SK-N-SH (cell line): ENCODE data around the gene MRNIP. TPM values are rescaled to one million over a fixed set of nuclear protein-coding genes. Genes with fewer than 3 reads are reported as not detected.

ENCODE experiments used
- CTCF ChIA-PET: fragments of 300-600, 350-600 bp; formaldehyde crosslinking; extraction: SDS; loops from one replicate; lab custom pipeline; 2021; lab: Yijun Ruan, JAX
- POLR2A ChIA-PET: fragments of 350-600 bp; sonication (Branson Sonifier 250); formaldehyde crosslinking; extraction: SDS; loops from one replicate; lab custom pipeline; 2020; ENCODE audit warnings: antibody characterized with exemption, inconsistent platforms; lab: Yijun Ruan, JAX
- DNase-seq: peaks from one replicate; pipeline ENCODE4 v3.0.0; 2012
- H2AFZ ChIP-seq: fragments of 200-600 bp; sonication (generic); 2 replicates; pipeline ENCODE4 v1.8.1; 2016; ENCODE audit warnings: antibody characterized with exemption, mild to moderate bottlenecking, low read depth
- H3F3A ChIP-seq: fragments of 200-600 bp; sonication (generic); replicated peaks from 2 replicates; pipeline ENCODE3; 2016; ENCODE audit warnings: antibody characterized with exemption, mild to moderate bottlenecking; ENCODE audit not compliant: insufficient read depth
- H3K27ac ChIP-seq, 2 experiments: fragments of 200-500 bp in 1 of 2; fragments of 200-600 bp in 1 of 2; sonication (Bioruptor generic) in 1 of 2; sonication (generic), shearing (Covaris generic) in 1 of 2; 2 replicates each; pipeline versions ENCODE4 v1.5.1 to v1.6.1; 2014 to 2016; ENCODE audit warnings: low read depth in 2 of 2, inconsistent platforms in 1 of 2, low read length in 1 of 2, mild to moderate bottlenecking in 1 of 2, mixed read lengths in 1 of 2
- H3K27me3 ChIP-seq: fragments of 200-600 bp; sonication (generic), shearing (Covaris generic); 2 replicates; pipeline ENCODE4 v1.6.1; 2016; ENCODE audit warnings: mixed run types; ENCODE audit not compliant: insufficient read depth
- H3K36me3 ChIP-seq, 2 experiments: fragments of 200-500 bp in 1 of 2; fragments of 200-600 bp in 1 of 2; sonication (Bioruptor generic) in 1 of 2; sonication (generic) in 1 of 2; replicated peaks in 1 of 2; 2 replicates each; pipeline versions ENCODE3 to v1.5.1; 2014 to 2016; ENCODE audit warnings: low read length in 1 of 2, mild to moderate bottlenecking in 1 of 2; ENCODE audit not compliant: insufficient read depth in 2 of 2, control insufficient read depth in 1 of 2
- H3K4me1 ChIP-seq, 2 experiments: fragments of 200-500 bp in 1 of 2; fragments of 200-600 bp in 1 of 2; sonication (Bioruptor generic) in 1 of 2; sonication (generic), shearing (Covaris generic) in 1 of 2; 2 replicates each; pipeline versions ENCODE4 v1.5.1 to v1.6.1; 2014 to 2016; ENCODE audit warnings: low read depth in 1 of 2, low read length in 1 of 2, mixed run types in 1 of 2; ENCODE audit not compliant: insufficient read depth in 2 of 2, control insufficient read depth in 1 of 2
- H3K4me2 ChIP-seq: fragments of 200-600 bp; sonication (generic), shearing (Covaris generic); 2 replicates; pipeline ENCODE4 v1.6.1; 2017; ENCODE audit warnings: mixed run types
- H3K4me3 ChIP-seq, 2 experiments: fragments of 200-500 bp in 1 of 2; fragments of 200-600 bp in 1 of 2; sonication (Bioruptor generic) in 1 of 2; sonication (generic), shearing (Covaris generic) in 1 of 2; 2 replicates each; pipeline versions ENCODE4 v1.5.1 to v1.8.1; 2014 to 2016; ENCODE audit warnings: low read depth in 2 of 2, inconsistent platforms in 1 of 2, low read length in 1 of 2, mild to moderate bottlenecking in 1 of 2, mixed read lengths in 1 of 2, moderate library complexity in 1 of 2
- H3K79me2 ChIP-seq: fragments of 200-600 bp; sonication (generic); 2 replicates; pipeline ENCODE4 v1.8.1; 2017; ENCODE audit warnings: mild to moderate bottlenecking; ENCODE audit not compliant: insufficient read depth
- H3K9ac ChIP-seq: fragments of 200-600 bp; sonication (generic); 2 replicates; pipeline ENCODE4 v1.6.1; 2017; ENCODE audit warnings: mixed run types
- H3K9me2 ChIP-seq: fragments of 200-600 bp; sonication (generic); 2 replicates; pipeline ENCODE4 v1.6.1; 2017; ENCODE audit warnings: mixed run types
- H3K9me3 ChIP-seq: fragments of 200-600 bp; sonication (generic); 2 replicates; pipeline ENCODE4 v1.6.1; 2017; ENCODE audit warnings: mixed run types, mild to moderate bottlenecking, moderate library complexity
- H4K20me1 ChIP-seq: fragments of 200-600 bp; sonication (generic); 2 replicates; pipeline ENCODE4 v1.6.1; 2017; ENCODE audit warnings: mild to moderate bottlenecking, mixed run types; ENCODE audit not compliant: insufficient read depth
- CTCF ChIP-seq: fragments of 200-600 bp; sonication (generic); IDR thresholded peaks from 2 replicates; pipeline ENCODE4 v1.6.1; 2017; ENCODE audit warnings: antibody characterized with exemption, mild to moderate bottlenecking, moderate library complexity
- EP300 ChIP-seq, 2 experiments: IDR thresholded peaks; 2 replicates each; pipeline versions ENCODE4 v1.4.0 to v1.6.1; 2012; ENCODE audit warnings: borderline replicate concordance in 1 of 2, low read depth in 1 of 2, low read length in 1 of 2
- EZH2phosphoT487 ChIP-seq: fragments of 200-600 bp; sonication (generic); IDR thresholded peaks from 2 replicates; pipeline ENCODE4 v1.6.1; 2017; ENCODE audit warnings: low read depth, mixed run types, mild to moderate bottlenecking, antibody characterized with exemption, moderate library complexity, borderline replicate concordance
- FOSL2 ChIP-seq: IDR thresholded peaks from 2 replicates; pipeline ENCODE4 v1.4.0; 2012; ENCODE audit warnings: low read depth, mild to moderate bottlenecking, moderate library complexity, borderline replicate concordance
- FOXJ3 ChIP-seq: sonication (generic); formaldehyde crosslinking; IDR thresholded peaks from 2 replicates; pipeline ENCODE4 v1.5.1; 2020; ENCODE audit warnings: mild to moderate bottlenecking, missing genetic modification reagents
- FOXM1 ChIP-seq: IDR thresholded peaks from 2 replicates; pipeline ENCODE4 v1.4.0; 2012; ENCODE audit warnings: low read depth, mild to moderate bottlenecking
- GABPA ChIP-seq: IDR thresholded peaks from 2 replicates; pipeline ENCODE4 v1.4.0; 2012; ENCODE audit warnings: low read depth, mild to moderate bottlenecking
- GATA2 ChIP-seq: sonication (generic); formaldehyde crosslinking; IDR thresholded peaks from 2 replicates; pipeline ENCODE4 v1.5.0; 2020; ENCODE audit warnings: mild to moderate bottlenecking, missing genetic modification reagents
- MEF2A ChIP-seq: IDR thresholded peaks from 2 replicates; pipeline ENCODE4 v1.4.0; 2012; ENCODE audit warnings: low read depth, borderline replicate concordance
- NFIC ChIP-seq: IDR thresholded peaks from 2 replicates; pipeline ENCODE4 v1.4.0; 2012; ENCODE audit warnings: borderline replicate concordance
- POLR2AphosphoS5 ChIP-seq: IDR thresholded peaks from 2 replicates; pipeline ENCODE4 v1.6.1; 2012; ENCODE audit warnings: low read depth, low read length
- RCOR1 ChIP-seq: fragments of 150-350 bp; IDR thresholded peaks from 2 replicates; pipeline ENCODE4 v1.6.1; 2017; ENCODE audit warnings: antibody characterized with exemption, low read length
- REST ChIP-seq: IDR thresholded peaks from 2 replicates; pipeline ENCODE4 v1.6.1; 2012; ENCODE audit warnings: mild to moderate bottlenecking, low read depth, low read length, moderate library complexity
- RFX5 ChIP-seq: IDR thresholded peaks from 2 replicates; pipeline ENCODE4 v1.6.1; 2012; ENCODE audit warnings: mild to moderate bottlenecking, improper control_type of control experiment, low read length
- RXRA ChIP-seq: IDR thresholded peaks from 2 replicates; pipeline ENCODE4 v1.4.0; 2012; ENCODE audit warnings: low read depth, mild to moderate bottlenecking, borderline replicate concordance
- TCF12 ChIP-seq: IDR thresholded peaks from 2 replicates; pipeline ENCODE4 v1.4.0; 2012
- TEAD4 ChIP-seq: IDR thresholded peaks from 2 replicates; pipeline ENCODE4 v1.4.0; 2012; ENCODE audit warnings: mild to moderate bottlenecking, borderline replicate concordance; ENCODE audit not compliant: insufficient read depth
- USF1 ChIP-seq: IDR thresholded peaks from 2 replicates; pipeline ENCODE4 v1.4.0; 2012; ENCODE audit warnings: low read depth, borderline replicate concordance
- YY1 ChIP-seq: IDR thresholded peaks from 2 replicates; pipeline ENCODE4 v1.4.0; 2012; ENCODE audit warnings: low read depth, mild to moderate bottlenecking
- ZBTB33 ChIP-seq: IDR thresholded peaks from 2 replicates; pipeline ENCODE4 v1.4.0; 2012; ENCODE audit warnings: low read depth, borderline replicate concordance
- WGBS: methylation state at CpG from one replicate; pipeline ENCODE4 v1.1.6; 2017; ENCODE audit warnings: low lambda C conversion rate; 5-methylcytosine and 5-hydroxymethylcytosine counted together
- polyA plus RNA-seq, 3 experiments: library from polyadenylated mRNA; depleted of rRNA; stranded (reverse); fragments of >200 nt; gene quantifications; 2 replicates each; pipeline ENCODE4 v1.2.3, GENCODE V29; 2012
- TF ChIP-seq, protein P1 (sequence below): fragments of 150-350 bp; IDR thresholded peaks from 2 replicates; pipeline ENCODE4 v1.6.1; 2016; ENCODE audit warnings: mild to moderate bottlenecking, low read depth, low read length

The MRNIP gene
- polyA plus RNA-seq, 1 of the 3 experiments (the other 2 are of a cell fraction): 32.8 TPM

GRCh38 chr5:179895861-179896260 lies 37.2 kb upstream of the MRNIP start (continued):
- no peak for TF ChIP-seq REST
- no peak for TF ChIP-seq FOXJ3
- TF ChIP-seq EP300 (IDR thresholded peaks at IDR 0.05; ENCODE audit: borderline replicate concordance in 1 of 2, low read depth in 1 of 2, low read length in 1 of 2): no peak
- no peak for TF ChIP-seq ZBTB33
- TF ChIP-seq GABPA: no peak
- TF ChIP-seq YY1: no peak

DNA sequence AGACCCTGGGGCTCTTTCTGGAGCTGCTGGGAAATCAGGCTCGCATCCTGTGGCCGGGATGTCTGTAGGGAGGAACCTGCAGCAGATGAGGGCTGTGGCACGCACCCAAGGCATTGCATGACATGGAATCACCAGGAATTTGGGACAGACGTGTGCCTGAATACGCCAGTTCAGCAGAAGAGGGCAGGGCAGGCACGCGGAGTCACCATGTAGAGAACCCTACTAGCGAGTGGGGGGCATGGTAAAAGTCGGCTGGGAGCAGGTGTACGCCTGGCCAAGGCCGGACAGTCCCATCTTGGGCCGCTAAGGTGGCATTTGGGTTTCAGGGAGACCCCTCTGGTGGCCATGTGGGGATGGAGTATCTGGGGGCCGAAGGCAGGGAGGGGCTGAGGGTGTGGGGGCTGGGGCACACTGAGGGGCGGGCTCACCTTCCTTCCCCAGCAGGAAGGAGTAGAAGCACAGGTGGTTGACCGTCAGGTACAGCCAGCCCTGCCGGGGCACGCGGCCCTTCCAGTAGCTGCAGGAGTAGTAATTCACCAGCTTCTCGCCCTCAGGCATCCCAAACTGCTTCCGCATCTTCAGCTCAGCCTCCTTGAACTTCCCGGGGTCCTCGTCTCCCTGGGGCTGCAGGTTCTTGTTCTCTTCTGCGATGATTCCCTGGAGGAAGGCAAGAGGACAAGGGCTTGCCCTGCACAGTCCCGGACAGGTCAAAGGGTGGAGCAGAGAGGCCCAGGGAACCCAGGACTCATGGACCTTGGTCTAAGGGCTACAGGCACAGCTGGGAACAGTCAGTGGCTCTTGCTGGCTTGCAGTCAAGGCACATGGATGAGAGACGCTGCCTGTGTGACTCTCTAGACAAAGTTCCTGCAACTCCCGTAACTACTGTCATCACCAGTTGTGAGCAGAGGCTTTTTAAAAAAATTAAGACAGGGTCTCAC lies 35.6 kb upstream of the MRNIP start:
- ChIA-PET POLR2A (interaction anchor here (0.6 kb wide), 1 partner anchor 1689 kb away, joined by 3 read pairs; no protein-coding TSS in a partner anchor), CTCF (interaction anchor here (1.1 to 1.2 kb wide), 2 partner anchors 8 to 10 kb away, joined by 3 read pairs; no protein-coding TSS in a partner anchor)
- Histone ChIP-seq H3K36me3 (peaks cover 34 to 67% of the 10 kb centered on the region in 2 experiments), H2AFZ (no peak overlapping the region), H3K9me3 (no peaks in the 10 kb centered on the region), H3K27ac (no peak overlapping the region), H3K4me2 (no peak overlapping the region), H3K4me1 (no peaks in the 10 kb centered on the region), H3K9me2 (no peaks in the 10 kb centered on the region), H3K79me2 (no peaks in the 10 kb centered on the region), H3F3A (no peaks in the 10 kb centered on the region), H3K9ac (no peak overlapping the region), H3K4me3 (no peak overlapping the region), H3K27me3 (no peaks in the 10 kb centered on the region), H4K20me1 (no peaks in the 10 kb centered on the region)
- DNase-seq: no peak
- 95% methylated on average over 24 of the region's 26 CpGs for WGBS
- TF ChIP-seq TEAD4 (no peak), USF1 (no peak), MEF2A (no peak), CTCF (no peak), RFX5 (no peak), RCOR1 (no peak), RXRA (no peak), FOXM1 (no peak), FOSL2 (no peak), FOXJ3 (no peak), EP300 (IDR thresholded peaks at IDR 0.05; ENCODE audit: borderline replicate concordance in 1 of 2, low read depth in 1 of 2, low read length in 1 of 2) (no peak), POLR2AphosphoS5 (no peak), EZH2phosphoT487 (no peak), NFIC (no peak), GATA2 (no peak), TCF12 (no peak)
- TF ChIP-seq, protein P1, sequence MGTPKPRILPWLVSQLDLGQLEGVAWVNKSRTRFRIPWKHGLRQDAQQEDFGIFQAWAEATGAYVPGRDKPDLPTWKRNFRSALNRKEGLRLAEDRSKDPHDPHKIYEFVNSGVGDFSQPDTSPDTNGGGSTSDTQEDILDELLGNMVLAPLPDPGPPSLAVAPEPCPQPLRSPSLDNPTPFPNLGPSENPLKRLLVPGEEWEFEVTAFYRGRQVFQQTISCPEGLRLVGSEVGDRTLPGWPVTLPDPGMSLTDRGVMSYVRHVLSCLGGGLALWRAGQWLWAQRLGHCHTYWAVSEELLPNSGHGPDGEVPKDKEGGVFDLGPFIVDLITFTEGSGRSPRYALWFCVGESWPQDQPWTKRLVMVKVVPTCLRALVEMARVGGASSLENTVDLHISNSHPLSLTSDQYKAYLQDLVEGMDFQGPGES: no peak
